T-helper 17 cell (primary cell): ENCODE measurements around the gene PJVK. TPM values are rescaled to one million over a fixed set of nuclear protein-coding genes. Genes with fewer than 3 reads are reported as not detected.

Experiments used
- ATAC-seq: fragments of 150-1000 bp; cut with Tn5 transposase; 2 replicates; pipeline ENCODE4 v1.10.0; 2021; ENCODE audit warnings: mild to moderate bottlenecking, moderate library complexity
- DNase-seq, 3 donors: peaks; one replicate each; pipeline versions ENCODE4 v3.0.0 to v3.0.0-alpha.2; 2020 to 2021
- H3K9me3 ChIP-seq: one replicate; pipeline ENCODE4 v1.7.0; 2013; ENCODE audit warnings: low read length, mild to moderate bottlenecking; ENCODE audit not compliant: control insufficient read depth, poor library complexity, severe bottlenecking
- H3K27ac Mint-ChIP-seq: one replicate; pipeline ENCODE4 v1.8.0; 2022; ENCODE audit warnings: mild to moderate bottlenecking, moderate library complexity, mixed read lengths
- H3K27me3 Mint-ChIP-seq: one replicate; pipeline ENCODE4 v1.8.0; 2022; ENCODE audit warnings: mixed read lengths
- H3K36me3 Mint-ChIP-seq: one replicate; pipeline ENCODE4 v1.8.0; 2022; ENCODE audit warnings: low read depth, mixed read lengths
- H3K4me1 Mint-ChIP-seq: one replicate; pipeline ENCODE4 v1.8.0; 2022; ENCODE audit warnings: mild to moderate bottlenecking, mixed read lengths
- H3K4me3 Mint-ChIP-seq: one replicate; pipeline ENCODE4 v1.8.0; 2022; ENCODE audit warnings: mild to moderate bottlenecking, moderate library complexity, mixed read lengths
- total RNA-seq, 4 donors: library from RNA in 2 of 4; stranded (reverse) in 2 of 4; gene quantifications; one replicate each; pipeline ENCODE4 v1.2.3 and lab custom pipeline; 2022 to 2026

Gene PJVK
- total RNA-seq, 2 donors from 2014 or later = 3.8 to 6.1 TPM

GRCh38 chr2:178478439-178479274 is 27.5 kb downstream of the PJVK start, which contains the start of gene FKBP7:
TSS of gene FKBP7 (minus strand) at chr2:178478600. CDS start at chr2:178478499, 101 bp downstream.
- peaks cover 2% of the 10 kb centered on the region for H3K36me3 Mint-ChIP-seq
- ATAC-seq = peak; percentile 82
- peaks cover 32% of the 10 kb centered on the region for H3K4me1 Mint-ChIP-seq

GRCh38 chr2:178479275-178479616 is 28.1 kb downstream of the PJVK start:
- H3K27me3 Mint-ChIP-seq = no peaks in the 10 kb centered on the region
- H3K4me3 Mint-ChIP-seq = peak overlapping the region; percentile 99
- peaks cover 33% of the 10 kb centered on the region for H3K4me1 Mint-ChIP-seq
- DNase-seq (no peak), ATAC-seq (no peak)
- peaks cover 2% of the 10 kb centered on the region for H3K36me3 Mint-ChIP-seq
- H3K9me3 ChIP-seq = no peaks in the 10 kb centered on the region
- H3K27ac Mint-ChIP-seq = peak overlapping the region; percentile 99

More at GRCh38 chr2:178478439-178479274, 27.5 kb downstream of the PJVK start, which contains the start of gene FKBP7:
- H3K9me3 ChIP-seq = no peaks in the 10 kb centered on the region
- Mint-ChIP-seq H3K27ac (peak within 1 kb of the TSS; percentile 99), H3K27me3 (no peaks in the 10 kb centered on the region), H3K4me3 (peak within 1 kb of the TSS; percentile 99)
- peak; percentile 75 to 87 (median 82) for DNase-seq

GRCh38 chr2:178479758-178480226 is 28.6 kb downstream of the PJVK start:
- peak overlapping the region; percentile 99 for H3K27ac Mint-ChIP-seq
- H3K4me1 Mint-ChIP-seq = peaks cover 38% of the 10 kb centered on the region
- H3K4me3 Mint-ChIP-seq = peak overlapping the region; percentile 99
- H3K36me3 Mint-ChIP-seq = peaks cover 2% of the 10 kb centered on the region
- H3K27me3 Mint-ChIP-seq = no peaks in the 10 kb centered on the region
- ATAC-seq (no peak), DNase-seq (no peak)
- no peaks in the 10 kb centered on the region for H3K9me3 ChIP-seq

- Mint-ChIP-seq H3K27me3 (no peaks in the 10 kb centered on the region), H3K36me3 (peaks cover 3% of the 10 kb centered on the region), H3K27ac (peak within 1 kb of the TSS; percentile 99), H3K4me3 (peak within 1 kb of the TSS; percentile 99), H3K4me1 (peaks cover 41% of the 10 kb centered on the region)
- H3K9me3 ChIP-seq = no peaks in the 10 kb centered on the region
- peak; percentile 50 to 73 (median 73) for DNase-seq
- peak; percentile 66 for ATAC-seq
Observed at GRCh38 chr2:178480227-178481181, 29.3 kb downstream of the PJVK start, which contains the start of gene PLEKHA3. TSS of gene PLEKHA3 (plus strand) at chr2:178480457. CDS start at chr2:178480870, 413 bp downstream.

- no peaks in the 10 kb centered on the region for H3K9me3 ChIP-seq
- no peaks in the 10 kb centered on the region for H3K27me3 Mint-ChIP-seq
- H3K36me3 Mint-ChIP-seq = peaks cover 12% of the 10 kb centered on the region
- H3K4me1 Mint-ChIP-seq = peaks cover 51% of the 10 kb centered on the region
- ATAC-seq = no peak
- no peak for DNase-seq
- H3K27ac Mint-ChIP-seq = peak overlapping the region; percentile 80
- peak overlapping the region; percentile 28 for H3K4me3 Mint-ChIP-seq
Observed at GRCh38 chr2:178482437-178482836, 31.3 kb downstream of the PJVK start.

- peaks cover 51% of the 10 kb centered on the region for H3K4me1 Mint-ChIP-seq
- H3K36me3 Mint-ChIP-seq = peaks cover 15% of the 10 kb centered on the region
- DNase-seq (no peak), ATAC-seq (no peak)
- H3K4me3 Mint-ChIP-seq = no peak overlapping the region
- H3K27ac Mint-ChIP-seq = no peak overlapping the region
- no peaks in the 10 kb centered on the region for H3K27me3 Mint-ChIP-seq
- H3K9me3 ChIP-seq = no peaks in the 10 kb centered on the region
Observed at GRCh38 chr2:178484245-178485041, 33.3 kb downstream of the PJVK start.

- Mint-ChIP-seq H3K27ac (no peak overlapping the region), H3K4me1 (peaks cover 54% of the 10 kb centered on the region), H3K27me3 (no peaks in the 10 kb centered on the region), H3K36me3 (peaks cover 19% of the 10 kb centered on the region), H3K4me3 (no peak overlapping the region)
- ATAC-seq (no peak), DNase-seq (no peak)
- no peaks in the 10 kb centered on the region for H3K9me3 ChIP-seq
Observed at GRCh38 chr2:178485356-178485755, 34.2 kb downstream of the PJVK start.

GRCh38 chr2:178491612-178492011 is 40.4 kb downstream of the PJVK start:
- Mint-ChIP-seq H3K27ac (no peak overlapping the region), H3K36me3 (peaks cover 19% of the 10 kb centered on the region), H3K27me3 (no peaks in the 10 kb centered on the region), H3K4me3 (no peak overlapping the region), H3K4me1 (peaks cover 21% of the 10 kb centered on the region)
- no peaks in the 10 kb centered on the region for H3K9me3 ChIP-seq
- no peak for DNase-seq
- no peak for ATAC-seq

- Mint-ChIP-seq H3K4me3 (no peak overlapping the region), H3K27ac (no peak overlapping the region), H3K27me3 (no peaks in the 10 kb centered on the region), H3K36me3 (peaks cover 7% of the 10 kb centered on the region), H3K4me1 (peaks cover 3% of the 10 kb centered on the region)
- DNase-seq = no peak
- ATAC-seq = no peak
- H3K9me3 ChIP-seq = no peaks in the 10 kb centered on the region
Observed at GRCh38 chr2:178496049-178496448, 44.9 kb downstream of the PJVK start.

- H3K9me3 ChIP-seq = no peaks in the 10 kb centered on the region
- ATAC-seq (no peak), DNase-seq (no peak)
- Mint-ChIP-seq H3K27ac (no peak overlapping the region), H3K4me1 (peaks cover 3% of the 10 kb centered on the region), H3K4me3 (no peak overlapping the region), H3K36me3 (peaks cover 4% of the 10 kb centered on the region), H3K27me3 (no peaks in the 10 kb centered on the region)
Observed at GRCh38 chr2:178498137-178498536, 47.0 kb downstream of the PJVK start.

GRCh38 chr2:178499640-178500039 is 48.5 kb downstream of the PJVK start:
- no peaks in the 10 kb centered on the region for H3K9me3 ChIP-seq
- no peak for DNase-seq
- H3K36me3 Mint-ChIP-seq = peaks cover 4% of the 10 kb centered on the region
- no peaks in the 10 kb centered on the region for H3K27me3 Mint-ChIP-seq
- no peak overlapping the region for H3K4me3 Mint-ChIP-seq
- ATAC-seq = no peak
- peaks cover 3% of the 10 kb centered on the region for H3K4me1 Mint-ChIP-seq
- no peak overlapping the region for H3K27ac Mint-ChIP-seq

- Mint-ChIP-seq H3K4me3 (no peak overlapping the region), H3K27ac (no peak overlapping the region), H3K27me3 (no peaks in the 10 kb centered on the region), H3K4me1 (peaks cover 3% of the 10 kb centered on the region), H3K36me3 (peaks cover 2% of the 10 kb centered on the region)
- ATAC-seq = no peak
- no peaks in the 10 kb centered on the region for H3K9me3 ChIP-seq
- DNase-seq = no peak
Observed at GRCh38 chr2:178502751-178503150, 51.6 kb downstream of the PJVK start.
